ENCODE data around the gene TMEM156. TPM values are rescaled to one million over a fixed set of nuclear protein-coding genes. Genes with fewer than 3 reads are reported as not detected.
"Not testable (repeated sequence)": the region's sequence is repeated elsewhere in the genome, so short reads cannot be mapped to it uniquely, and the experiment has no call there.

TMEM156 gene
- total RNA-seq, 1 experiment from 2014 or later, result 14.1 TPM

- no TSS peak for BruUV-seq (replicated peaks)
- intact Hi-C loops (cut with micrococcal nuclease; ENCODE audit: unreplicated experiment), result no loop called here
- TF ChIP-seq CTCF (IDR thresholded peaks at IDR 0.05; ENCODE audit: unreplicated experiment), result no peak
Observed at GRCh38 chr4:38964942-38965775, 67.0 kb downstream of the TMEM156 start.

GRCh38 chr4:38959248-38959647 lies 73.0 kb downstream of the TMEM156 start:
- BruUV-seq (replicated peaks); H3K4me3 Mint-ChIP-seq (ENCODE audit: low read depth, unreplicated experiment); H3K27ac Mint-ChIP-seq (ENCODE audit: unreplicated experiment); H3K9me3 Mint-ChIP-seq (ENCODE audit: low read depth, unreplicated experiment); CTCF ChIA-PET; DNase-seq; H3K4me1 Mint-ChIP-seq (ENCODE audit: low read depth, unreplicated experiment); H3K36me3 Mint-ChIP-seq (ENCODE audit: insufficient read depth, unreplicated experiment); intact Hi-C loops (cut with micrococcal nuclease; ENCODE audit: unreplicated experiment); H3K27me3 Mint-ChIP-seq (ENCODE audit: unreplicated experiment): not testable (repeated sequence)

More at GRCh38 chr4:38964942-38965775, 67.0 kb downstream of the TMEM156 start:
- H3K4me3 Mint-ChIP-seq (ENCODE audit: low read depth, unreplicated experiment), result no peak overlapping the region
- peaks cover 2% of the 10 kb centered on the region for H3K9me3 Mint-ChIP-seq (ENCODE audit: low read depth, unreplicated experiment)
- H3K27me3 Mint-ChIP-seq (ENCODE audit: unreplicated experiment), result no peaks in the 10 kb centered on the region
- DNase-seq, result no peak
- peaks cover 7% of the 10 kb centered on the region for H3K36me3 Mint-ChIP-seq (ENCODE audit: insufficient read depth, unreplicated experiment)
- CTCF ChIA-PET, result interaction anchor here (0.6 kb wide), 1 partner anchor 78 kb away, joined by 5 read pairs; no protein-coding TSS in a partner anchor
- H3K27ac Mint-ChIP-seq (ENCODE audit: unreplicated experiment), result peak overlapping the region; percentile 60
- peaks cover 13% of the 10 kb centered on the region for H3K4me1 Mint-ChIP-seq (ENCODE audit: low read depth, unreplicated experiment)

- Mint-ChIP-seq H3K36me3 (ENCODE audit: insufficient read depth, unreplicated experiment) (no peaks in the 10 kb centered on the region), H3K4me3 (ENCODE audit: low read depth, unreplicated experiment) (no peak overlapping the region), H3K9me3 (ENCODE audit: low read depth, unreplicated experiment) (peaks cover 2% of the 10 kb centered on the region), H3K27me3 (ENCODE audit: unreplicated experiment) (no peaks in the 10 kb centered on the region), H3K4me1 (ENCODE audit: low read depth, unreplicated experiment) (no peaks in the 10 kb centered on the region), H3K27ac (ENCODE audit: unreplicated experiment) (no peak overlapping the region)
- no peak for TF ChIP-seq CTCF (IDR thresholded peaks at IDR 0.05; ENCODE audit: unreplicated experiment)
- intact Hi-C loops (cut with micrococcal nuclease; ENCODE audit: unreplicated experiment), result no loop called here
- CTCF ChIA-PET, result no interaction called here
- no TSS peak for BruUV-seq (replicated peaks)
- no peak for DNase-seq
Observed at GRCh38 chr4:38958453-38959190, 73.6 kb downstream of the TMEM156 start.

GRCh38 chr4:38957893-38958292 lies 74.3 kb downstream of the TMEM156 start:
- DNase-seq, result no peak
- H3K4me1 Mint-ChIP-seq (ENCODE audit: low read depth, unreplicated experiment), result no peaks in the 10 kb centered on the region
- H3K4me3 Mint-ChIP-seq (ENCODE audit: low read depth, unreplicated experiment), result no peak overlapping the region
- H3K36me3 Mint-ChIP-seq (ENCODE audit: insufficient read depth, unreplicated experiment), result no peaks in the 10 kb centered on the region
- intact Hi-C loops (cut with micrococcal nuclease; ENCODE audit: unreplicated experiment), result no loop called here
- no peaks in the 10 kb centered on the region for H3K27me3 Mint-ChIP-seq (ENCODE audit: unreplicated experiment)
- peaks cover 2% of the 10 kb centered on the region for H3K9me3 Mint-ChIP-seq (ENCODE audit: low read depth, unreplicated experiment)
- CTCF ChIA-PET, result no interaction called here
- TF ChIP-seq CTCF (IDR thresholded peaks at IDR 0.05; ENCODE audit: unreplicated experiment), result no peak
- no peak overlapping the region for H3K27ac Mint-ChIP-seq (ENCODE audit: unreplicated experiment)
- no TSS peak for BruUV-seq (replicated peaks)
